ENCODE data around the gene BCL2L12.

GRCh38 chr19:49646586-49646985 lies 19.1 kb upstream of the BCL2L12 start:
- TF ChIP-seq CTCF (IDR thresholded peaks at IDR 0.05; ENCODE audit: insufficient read depth, low read length, poor library complexity, severe bottlenecking) (no peak), EZH2phosphoT487 (conservative IDR thresholded peaks at IDR 0.05; ENCODE audit: low read length) (no peak)
